ENCODE measurements around the gene DNA2. TPM values are rescaled to one million over a fixed set of nuclear protein-coding genes. Genes with fewer than 3 reads are reported as not detected.

DNA2 gene, protein sequence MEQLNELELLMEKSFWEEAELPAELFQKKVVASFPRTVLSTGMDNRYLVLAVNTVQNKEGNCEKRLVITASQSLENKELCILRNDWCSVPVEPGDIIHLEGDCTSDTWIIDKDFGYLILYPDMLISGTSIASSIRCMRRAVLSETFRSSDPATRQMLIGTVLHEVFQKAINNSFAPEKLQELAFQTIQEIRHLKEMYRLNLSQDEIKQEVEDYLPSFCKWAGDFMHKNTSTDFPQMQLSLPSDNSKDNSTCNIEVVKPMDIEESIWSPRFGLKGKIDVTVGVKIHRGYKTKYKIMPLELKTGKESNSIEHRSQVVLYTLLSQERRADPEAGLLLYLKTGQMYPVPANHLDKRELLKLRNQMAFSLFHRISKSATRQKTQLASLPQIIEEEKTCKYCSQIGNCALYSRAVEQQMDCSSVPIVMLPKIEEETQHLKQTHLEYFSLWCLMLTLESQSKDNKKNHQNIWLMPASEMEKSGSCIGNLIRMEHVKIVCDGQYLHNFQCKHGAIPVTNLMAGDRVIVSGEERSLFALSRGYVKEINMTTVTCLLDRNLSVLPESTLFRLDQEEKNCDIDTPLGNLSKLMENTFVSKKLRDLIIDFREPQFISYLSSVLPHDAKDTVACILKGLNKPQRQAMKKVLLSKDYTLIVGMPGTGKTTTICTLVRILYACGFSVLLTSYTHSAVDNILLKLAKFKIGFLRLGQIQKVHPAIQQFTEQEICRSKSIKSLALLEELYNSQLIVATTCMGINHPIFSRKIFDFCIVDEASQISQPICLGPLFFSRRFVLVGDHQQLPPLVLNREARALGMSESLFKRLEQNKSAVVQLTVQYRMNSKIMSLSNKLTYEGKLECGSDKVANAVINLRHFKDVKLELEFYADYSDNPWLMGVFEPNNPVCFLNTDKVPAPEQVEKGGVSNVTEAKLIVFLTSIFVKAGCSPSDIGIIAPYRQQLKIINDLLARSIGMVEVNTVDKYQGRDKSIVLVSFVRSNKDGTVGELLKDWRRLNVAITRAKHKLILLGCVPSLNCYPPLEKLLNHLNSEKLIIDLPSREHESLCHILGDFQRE
- total RNA-seq, result 5.0 and 6.7 TPM in 2 replicates

GRCh38 chr10:68471586-68472408 lies at the start of gene DNA2:
Gene DNA2, minus strand, starts transcription at chr10:68471973. Its CDS starts 109 bp downstream, at chr10:68471864.

GRCh38 chr10:68406815-68407548 lies 64.8 kb downstream of the DNA2 start, which contains the start of gene RUFY2:
Gene RUFY2, minus strand, starts transcription at chr10:68407277. Its CDS starts 88 bp downstream, at chr10:68407189.

Small RNA genes within 50 kb of the gene (small RNA-seq; reads per million reads assigned to genes)
- gene RF00019, result not detected
- gene RNA5SP319, result not detected

Other genes starting within 250 kb of the DNA2 start
- gene ATOH7, start 239.9 kb downstream of the DNA2 start, total RNA-seq, result under 0.01 TPM in 1 of 2 replicates, not detected in the other
- gene HNRNPH3, start 139.9 kb downstream of the DNA2 start, total RNA-seq, result 8.6 and 20.8 TPM in 2 replicates
- 8.9 and 11.4 TPM in 2 replicates for gene PBLD, start 139.0 kb downstream of the DNA2 start, total RNA-seq
- gene RUFY2, start 64.7 kb downstream of the DNA2 start, total RNA-seq, result 23.9 TPM in 2 replicates
- gene SLC25A16, start 55.5 kb upstream of the DNA2 start, total RNA-seq, result 17.0 and 20.8 TPM in 2 replicates
- 1.3 and 3.9 TPM in 2 replicates for gene TET1, start 88.4 kb upstream of the DNA2 start, total RNA-seq
- 49.1 and 50.1 TPM in 2 replicates for gene CCAR1, start 249.3 kb upstream of the DNA2 start, total RNA-seq

All from placental epithelial cell (primary cell).